Measurements from ENCODE around the gene TMEM51. TPM values are rescaled to one million over a fixed set of nuclear protein-coding genes. Genes with fewer than 3 reads are reported as not detected.

The TMEM51 gene
- total and polyA plus RNA-seq, 10 of the 15 experiments (the other 5 are each of a cell fraction or from before 2014, with no cell fraction given) = 0.55 to 4.8 (median 3.1) TPM

- TF ChIP-seq IKZF1 (conservative IDR thresholded peaks at IDR 0.05) (peak; percentile 71), RELB (IDR thresholded peaks at IDR 0.05; ENCODE audit: low read depth) (peak; percentile 63; the same call in 1 of the 2 replicates), ZBED1 (IDR thresholded peaks at IDR 0.05; ENCODE audit: borderline replicate concordance) (no peak)
These were observed 2.6 kb downstream of the TMEM51 start (continued) for GRCh38 chr1:15155888-15156741.

GRCh38 chr1:15156807-15157380, 3.3 kb downstream of the TMEM51 start:
- intact Hi-C loops (cut with micrococcal nuclease; ENCODE audit: unreplicated experiment) = loop anchor here (5.0 kb wide), 1 partner anchor 90 kb away; the partner anchor contains the start of gene FHAD1
- RAD21 ChIA-PET (ENCODE audit: unreplicated experiment) = interaction anchor here (0.7 to 3.1 kb wide), 19 partner anchors 12 to 115 kb away, joined by 3 to 23 read pairs (median 5); partner anchors contain the start of gene FHAD1
- ATAC-seq = no peak
- Histone ChIP-seq H3K4me1 (ENCODE audit: control insufficient read depth, insufficient read depth, low read length) (peaks cover 39% of the 10 kb centered on the region), H3K79me2 (ENCODE audit: control insufficient read depth, insufficient read depth, low read length) (peaks cover 27% of the 10 kb centered on the region), H3K9ac (ENCODE audit: control insufficient read depth, insufficient read depth, low read length) (peak overlapping the region; percentile 55), H3K27me3 (replicated peaks in 1 of 2; ENCODE audit: control insufficient read depth in 2 of 2, insufficient read depth in 2 of 2, low read length in 1 of 2) (peaks cover 6 to 13% of the 10 kb centered on the region in 2 experiments; a peak in 3 of 4 replicates), H3K27ac (ENCODE audit: control insufficient read depth, insufficient read depth) (peak overlapping the region; percentile 73), H3K9me3 (replicated peaks; ENCODE audit: control insufficient read depth, insufficient read depth, low read length) (no peaks in the 10 kb centered on the region), H4K20me1 (ENCODE audit: control insufficient read depth, insufficient read depth) (no peaks in the 10 kb centered on the region), H2AFZ (ENCODE audit: control insufficient read depth, low read depth, low read length) (peak overlapping the region; percentile 82), H3K36me3 (ENCODE audit: control insufficient read depth in 2 of 2, insufficient read depth in 2 of 2, low read length in 1 of 2) (no peaks in the 10 kb centered on the region; a peak in 1 of 4 replicates), H3K4me3 (peak overlapping the region; percentile 65), H3K4me2 (ENCODE audit: control insufficient read depth, insufficient read depth) (peak overlapping the region; percentile 87)
- SMC1A ChIA-PET (ENCODE audit: uncharacterized antibody, unreplicated experiment) = interaction anchor here (1.0 to 5.5 kb wide), 14 partner anchors 8 to 114 kb away, joined by 3 to 52 read pairs (median 12); no protein-coding TSS in a partner anchor
- FAIRE-seq = no peak
- in situ Hi-C loops (cut with MboI) = no loop called here
- CTCF ChIA-PET = interaction anchor here (0.6 to 2.7 kb wide), 12 partner anchors 10 to 147 kb away, joined by 3 to 20 read pairs (median 6); no protein-coding TSS in a partner anchor
- POLR2A ChIA-PET = interaction anchor here (1.0 to 2.6 kb wide), 9 partner anchors 11 to 100 kb away, joined by 3 to 12 read pairs (median 4); no protein-coding TSS in a partner anchor
- BruUV-seq (replicated peaks) = no TSS peak
- TF ChIP-seq SMC3 (IDR thresholded peaks at IDR 0.05; ENCODE audit: borderline replicate concordance, low read length) = no peak
- WGBS (ENCODE audit: insufficient coverage, insufficient replicate concordance, low lambda C conversion rate, missing lambda C conversion rate) = 50% methylated on average over 9 of the region's 9 CpGs
- no peak for DNase-seq (ENCODE audit: low read depth, low spot score)

All from GM12878 (cell line).